IPS DF 19.7 (cell line): ENCODE data around the gene GID8.
"Not testable (repeated sequence)": the region's sequence is repeated elsewhere in the genome, so short reads cannot be mapped to it uniquely, and the experiment has no call there.

Experiments
- DNase-seq: peaks from one replicate; pipeline ENCODE4 v3.0.0-alpha.2; 2013; ENCODE audit warnings: low read depth, low spot score

The GID8 gene

GRCh38 chr20:62922451-62922921 lies 15.5 kb upstream of the GID8 start:
- DNase-seq: no peak

- not testable (repeated sequence) for DNase-seq
Observed at GRCh38 chr20:62923059-62923668, 14.8 kb upstream of the GID8 start.

DNA sequence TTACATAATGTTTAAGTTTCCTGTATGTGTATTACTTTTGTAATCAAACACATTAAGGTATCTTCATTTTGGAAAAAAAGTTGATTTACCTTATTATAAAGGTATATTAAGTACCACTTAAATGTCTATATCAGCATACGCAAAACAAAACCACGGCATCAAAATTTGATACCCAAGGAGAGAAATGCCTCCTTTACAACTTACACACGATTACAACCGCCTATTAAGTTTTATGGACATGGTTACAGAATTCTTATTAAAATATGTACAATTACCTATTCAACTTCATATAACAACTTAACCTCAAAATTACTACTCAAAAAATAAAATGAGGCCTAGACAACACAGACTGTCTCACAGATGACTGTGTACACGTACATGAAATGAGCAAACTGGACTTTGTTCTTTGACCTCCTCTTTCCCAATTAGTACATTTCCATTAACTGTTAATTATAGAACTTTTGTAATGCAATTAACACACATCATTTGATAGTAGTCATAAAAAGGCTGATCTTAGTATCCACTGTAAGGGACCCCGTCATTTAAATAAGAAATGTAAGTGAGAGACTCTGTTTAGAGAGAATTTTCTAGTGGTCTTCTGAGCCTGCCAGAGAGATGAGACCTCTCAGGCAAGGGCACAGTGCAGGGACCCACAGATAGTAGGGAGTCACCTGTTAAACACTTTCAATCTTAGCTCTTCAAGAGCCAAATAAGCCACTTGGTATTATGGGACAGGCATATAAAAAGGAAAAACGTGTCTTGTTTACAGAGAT lies 14.1 kb upstream of the GID8 start:
- DNase-seq: no peak

- no peak for DNase-seq
Observed at GRCh38 chr20:62924442-62925075, 13.4 kb upstream of the GID8 start.

DNA sequence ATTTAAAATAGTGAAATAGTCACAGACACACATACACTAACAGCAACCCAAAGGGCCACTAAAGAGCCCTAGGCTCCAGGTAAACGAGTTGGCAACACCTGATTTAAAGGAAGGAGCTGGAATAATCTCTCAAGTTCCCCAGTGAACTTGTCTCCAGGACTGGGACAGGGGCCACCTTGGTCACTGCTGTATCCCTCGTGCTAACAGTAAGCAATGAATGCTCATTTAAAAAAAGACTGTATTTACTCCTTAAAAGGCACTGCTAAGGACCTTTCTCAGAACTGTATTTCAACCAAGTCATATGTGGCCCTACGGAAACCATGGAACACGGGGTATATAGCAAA lies 12.9 kb upstream of the GID8 start:
- DNase-seq: no peak

DNA sequence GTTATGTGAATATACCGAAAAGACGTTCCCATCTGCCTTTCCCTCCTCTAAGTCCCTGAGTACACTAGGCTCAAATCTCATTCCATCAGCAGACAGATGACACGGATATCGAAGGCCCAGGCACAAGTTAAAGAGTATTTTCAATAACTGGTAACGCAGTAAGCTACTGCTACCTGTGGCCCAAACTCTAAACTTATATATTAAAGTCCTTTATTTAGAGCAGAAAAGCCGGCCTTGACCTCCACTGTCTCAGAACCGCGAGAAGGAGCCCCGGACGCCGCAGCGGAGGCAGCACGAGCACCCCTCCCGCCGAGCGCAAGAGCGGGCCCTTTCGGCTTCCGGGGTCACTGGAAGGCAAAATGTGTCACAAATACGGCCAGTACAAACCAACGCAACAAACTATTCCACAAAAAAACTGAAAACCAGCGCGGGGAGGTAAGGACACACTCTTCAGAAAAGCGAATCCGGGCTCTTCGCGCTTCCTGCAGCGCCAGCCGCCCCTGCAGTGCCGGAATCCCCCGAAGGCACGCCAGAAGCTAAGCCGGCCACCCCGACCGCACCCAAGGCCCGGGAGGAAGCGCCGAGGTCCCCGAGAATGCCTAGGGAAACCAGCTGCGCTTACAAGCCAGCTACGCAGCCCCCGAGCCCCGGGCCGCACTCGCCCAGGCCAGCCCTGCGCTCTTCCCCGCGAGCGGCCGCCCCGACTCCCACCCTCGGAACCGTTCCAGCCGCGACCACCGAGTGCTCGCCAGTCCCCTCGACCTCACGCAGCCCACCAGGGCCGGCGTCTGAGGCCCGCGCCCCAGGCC lies 12.3 kb upstream of the GID8 start:
- no peak for DNase-seq

- DNase-seq: no peak
Observed at GRCh38 chr20:62926229-62927127, 11.5 kb upstream of the GID8 start, which contains the start of gene DIDO1. Gene DIDO1, minus strand, starts transcription at chr20:62926505.

DNA sequence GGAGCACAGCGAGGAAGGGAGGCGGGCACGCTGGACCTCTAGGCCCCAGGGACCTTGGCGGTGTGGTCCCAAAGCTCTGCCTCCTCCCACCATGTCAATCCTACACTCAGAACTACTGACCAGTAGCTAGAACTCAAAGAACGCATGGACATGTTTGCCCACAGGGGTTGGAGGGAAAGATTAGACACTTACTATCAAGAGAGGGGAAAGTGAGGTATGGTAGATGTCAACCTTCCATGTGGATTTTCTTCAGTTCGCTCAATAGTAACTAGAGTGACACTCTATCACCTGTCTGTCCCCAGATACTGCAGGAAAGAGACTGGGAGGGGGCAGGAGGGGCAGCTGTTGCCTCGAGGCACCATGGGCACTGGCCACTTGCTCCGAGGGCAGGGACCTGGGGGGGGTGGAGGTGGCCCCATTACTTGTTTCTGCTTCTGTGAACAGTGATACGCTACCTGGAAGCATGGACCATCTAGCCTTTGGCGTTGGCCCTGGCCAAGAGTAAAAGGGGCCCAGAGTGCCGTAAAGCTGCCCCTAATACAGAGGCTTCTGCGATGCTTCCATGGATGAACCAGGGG lies 10.7 kb upstream of the GID8 start:
- no peak for DNase-seq

- DNase-seq: peak; percentile 80
Observed at GRCh38 chr20:62928246-62928939, 9.6 kb upstream of the GID8 start.

GRCh38 chr20:62929051-62929538 lies 8.9 kb upstream of the GID8 start:
- peak; percentile 78 for DNase-seq

- no peak for DNase-seq
Observed at GRCh38 chr20:62931464-62931863, 6.5 kb upstream of the GID8 start.

- no peak for DNase-seq
Observed at GRCh38 chr20:62933966-62934365, 4.0 kb upstream of the GID8 start.

- no peak for DNase-seq
Observed at GRCh38 chr20:62935204-62935967, 2.6 kb upstream of the GID8 start.

DNA sequence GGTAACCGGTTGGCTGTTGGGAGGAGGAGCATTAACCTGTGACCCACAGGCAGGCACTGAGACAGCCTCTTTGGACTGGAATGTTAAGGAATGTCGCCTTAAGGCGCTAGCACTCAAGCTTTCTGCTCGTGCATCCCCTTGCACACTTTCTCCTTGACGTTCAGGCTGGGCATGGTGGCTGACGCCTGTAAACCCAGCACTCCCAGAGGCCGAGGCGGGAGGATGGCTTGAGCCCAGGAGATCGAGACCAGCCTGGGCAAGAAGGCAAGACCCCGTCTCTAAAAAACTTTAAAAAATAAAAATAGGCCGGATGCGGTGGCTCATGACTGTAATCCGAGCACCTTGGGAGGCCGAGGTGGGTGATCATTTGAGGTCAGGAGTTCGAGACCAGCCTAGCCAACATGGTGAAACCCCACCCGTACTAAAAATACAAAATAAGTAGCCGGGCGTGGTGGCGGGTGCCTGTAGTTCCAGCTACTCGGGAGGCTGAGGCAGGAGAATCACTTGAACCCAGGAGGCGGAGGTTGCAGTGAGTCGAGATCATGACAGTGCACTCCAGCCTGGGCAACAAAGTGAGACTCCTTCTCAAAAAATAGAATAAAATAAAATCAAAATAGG lies 1.9 kb upstream of the GID8 start:
- no peak for DNase-seq

DNA sequence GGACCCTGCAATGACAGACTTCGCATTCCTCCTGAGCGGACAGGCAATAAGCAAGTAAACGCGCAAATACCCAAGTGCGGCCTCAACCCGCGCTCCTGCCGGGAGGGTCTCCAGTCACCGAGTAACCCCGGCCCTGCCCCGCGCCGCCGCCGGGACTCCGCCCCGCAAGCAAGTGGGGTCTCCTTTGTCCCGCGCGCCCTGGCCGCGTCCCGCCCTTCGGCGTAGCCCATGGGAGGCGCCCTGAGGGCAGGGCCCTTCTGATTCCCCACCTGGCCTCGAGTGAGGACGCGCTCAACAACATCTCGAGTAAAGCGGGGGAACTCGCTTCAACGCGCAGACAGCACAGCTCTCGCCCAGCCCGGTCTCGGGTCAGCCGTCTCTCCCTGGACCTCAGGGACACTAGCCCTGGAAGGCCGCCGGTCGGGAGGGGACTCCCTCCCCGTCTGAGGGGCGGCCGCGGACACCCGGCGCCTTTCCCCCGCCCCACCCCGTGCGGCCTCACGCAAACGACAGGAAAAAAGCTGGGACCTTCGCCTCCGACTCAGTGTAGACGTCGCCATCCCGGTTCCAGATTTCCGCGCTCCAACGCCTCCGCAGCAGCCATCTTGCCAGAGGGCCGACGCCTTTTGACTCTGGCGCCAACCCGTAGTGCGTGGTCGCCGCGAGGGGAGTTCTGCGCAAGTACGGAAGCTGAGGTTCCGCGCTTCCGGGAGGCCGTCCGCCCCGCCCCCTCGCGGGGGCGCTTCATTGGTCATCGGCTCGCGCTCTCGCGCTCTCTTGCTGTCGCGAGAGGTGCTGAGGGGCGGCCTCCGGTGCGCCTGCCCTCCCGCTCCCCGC lies 461 bp upstream of the GID8 start:
- DNase-seq: peak; percentile 80

DNA sequence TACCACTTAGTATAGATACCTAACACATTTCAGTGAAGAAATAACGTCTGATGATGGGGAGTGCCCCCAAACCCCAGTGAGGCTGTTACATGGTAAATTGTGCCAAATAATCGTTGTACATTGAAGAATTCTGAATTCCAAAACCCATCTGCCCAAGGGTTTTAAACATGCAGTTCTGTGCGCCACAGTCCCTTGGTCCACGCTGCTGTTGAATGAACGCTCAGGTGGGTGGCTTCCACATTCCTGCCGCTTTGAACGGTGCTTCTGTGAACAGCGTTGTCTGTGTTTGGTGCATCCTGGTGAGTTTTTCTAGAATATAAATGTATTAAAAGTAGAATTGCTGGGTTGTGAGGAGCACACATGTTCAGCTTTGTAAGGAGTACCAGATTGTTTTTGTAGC lies 2.9 kb downstream of the GID8 start:
- DNase-seq: no peak

- no peak for DNase-seq
Observed at GRCh38 chr20:62941792-62942191, 3.8 kb downstream of the GID8 start.

DNA sequence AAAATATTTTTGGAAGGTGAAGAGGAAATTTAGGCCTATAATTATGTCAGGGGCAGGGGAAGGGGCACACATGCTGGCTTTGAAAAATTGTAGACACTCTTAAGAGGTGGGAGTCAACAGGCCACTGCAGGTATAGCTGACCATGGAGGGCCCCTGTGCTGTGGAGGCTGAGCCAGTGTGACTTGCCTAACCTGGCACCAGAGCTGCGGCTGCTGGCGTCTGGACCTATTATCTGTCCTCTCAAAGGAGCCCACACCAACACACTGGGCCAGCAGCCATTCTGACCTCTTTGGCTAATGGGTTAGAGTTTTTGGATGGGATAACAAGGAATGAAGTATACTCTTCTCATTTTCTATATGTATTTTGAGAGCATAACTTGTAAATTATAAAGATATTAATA lies 4.5 kb downstream of the GID8 start:
- DNase-seq: no peak
